IMR-90 (cell line): Measurements from ENCODE around the gene FLNA. TPM values are rescaled to one million over a fixed set of nuclear protein-coding genes. Genes with fewer than 3 reads are reported as not detected.

Source experiments
- ATAC-seq: fragments of 200-7000 bp; cut with Tn5 transposase; 2 replicates; pipeline ENCODE4 v1.9.1; 2020; ENCODE audit warnings: low read depth, mild to moderate bottlenecking, moderate library complexity
- BruUV-seq: library from RNA; stranded (reverse); fragments of 400-500 nt; replicated peaks from 2 replicates; lab custom pipeline; 2021; lab: Mats Ljungman, UMichigan
- CTCF ChIA-PET: fragments of 300-600 bp; formaldehyde crosslinking; extraction: SDS; loops from one replicate; lab custom pipeline; 2021; ENCODE audit warnings: antibody characterized with exemption; lab: Yijun Ruan, JAX
- POLR2A ChIA-PET: fragments of 300-600 bp; sonication (Branson Sonifier 250); formaldehyde crosslinking; loops from one replicate; lab custom pipeline; 2022; ENCODE audit warnings: antibody characterized with exemption; ENCODE audit not compliant: unreplicated experiment; lab: Charles Lee
- DNase-seq: peaks from one replicate; pipeline ENCODE4 v3.0.0; 2013
- H2AFZ ChIP-seq: replicated peaks from 2 replicates; pipeline ENCODE3; 2013; ENCODE audit warnings: low read length, mild to moderate bottlenecking; ENCODE audit not compliant: poor library complexity
- H2AK5ac ChIP-seq: 2 replicates; pipeline ENCODE4 v1.6.1; 2013; ENCODE audit warnings: low read depth, low read length, inconsistent platforms
- H2AK9ac ChIP-seq: replicated peaks from 2 replicates; pipeline ENCODE3; 2013; ENCODE audit warnings: mild to moderate bottlenecking, low read depth, low read length, moderate library complexity; ENCODE audit not compliant: poor library complexity
- H2BK120ac ChIP-seq: 2 replicates; pipeline ENCODE4 v1.6.1; 2013; ENCODE audit warnings: low read depth, low read length, inconsistent platforms
- H2BK15ac ChIP-seq: 3 replicates; pipeline ENCODE4 v1.6.1; 2013; ENCODE audit warnings: low read depth, low read length, inconsistent platforms
- H2BK20ac ChIP-seq: 2 replicates; pipeline ENCODE4 v1.6.1; 2013; ENCODE audit warnings: low read depth, mild to moderate bottlenecking, inconsistent platforms, low read length, moderate library complexity
- H2BK5ac ChIP-seq: 2 replicates; pipeline ENCODE4 v1.6.1; 2013; ENCODE audit warnings: mild to moderate bottlenecking, low read depth, low read length, inconsistent platforms; ENCODE audit not compliant: poor library complexity, severe bottlenecking
- H3K14ac ChIP-seq: replicated peaks from 2 replicates; pipeline ENCODE4 v1.6.1; 2013; ENCODE audit warnings: low read depth, low read length, inconsistent platforms
- H3K18ac ChIP-seq: 2 replicates; pipeline ENCODE4 v1.6.1; 2013; ENCODE audit warnings: low read depth, low read length, control low read depth
- H3K23ac ChIP-seq: 2 replicates; pipeline ENCODE4 v1.6.1; 2013; ENCODE audit warnings: low read depth, low read length, inconsistent platforms
- H3K27ac ChIP-seq: 2 replicates; pipeline ENCODE4 v1.5.1; 2013; ENCODE audit warnings: mild to moderate bottlenecking, control low read depth, low read length; ENCODE audit not compliant: insufficient read depth
- H3K27me3 ChIP-seq: 2 replicates; pipeline ENCODE4 v1.6.1; 2013; ENCODE audit warnings: low read length; ENCODE audit not compliant: control insufficient read depth, insufficient read depth
- H3K36me3 ChIP-seq: 2 replicates; pipeline ENCODE4 v1.6.1; 2013; ENCODE audit warnings: low read length, mixed read lengths; ENCODE audit not compliant: control insufficient read depth, insufficient read depth
- H3K4ac ChIP-seq: 2 replicates; pipeline ENCODE4 v1.6.1; 2013; ENCODE audit warnings: low read depth, low read length, inconsistent platforms
- H3K4me1 ChIP-seq: 2 replicates; pipeline ENCODE4 v1.6.1; 2013; ENCODE audit warnings: low read length, mixed read lengths; ENCODE audit not compliant: control insufficient read depth, insufficient read depth
- H3K4me2 ChIP-seq: 2 replicates; pipeline ENCODE4 v1.6.1; 2013; ENCODE audit warnings: low read depth, mild to moderate bottlenecking, control low read depth, low read length, moderate library complexity
- H3K4me3 ChIP-seq: 2 replicates; pipeline ENCODE4 v1.5.1; 2013; ENCODE audit warnings: low read depth, mild to moderate bottlenecking, control low read depth, low read length, moderate library complexity; ENCODE audit not compliant: insufficient read depth
- H3K56ac ChIP-seq: 2 replicates; pipeline ENCODE4 v1.6.1; 2013; ENCODE audit warnings: low read length, inconsistent platforms; ENCODE audit not compliant: insufficient read depth; ENCODE audit errors: extremely low read depth
- H3K79me1 ChIP-seq, 2 experiments: 2 replicates each; pipeline ENCODE4 v1.6.1; 2013; ENCODE audit warnings: low read length in 2 of 2, inconsistent platforms in 1 of 2, low read depth in 1 of 2
- H3K9ac ChIP-seq: 2 replicates; pipeline ENCODE4 v1.6.1; 2013; ENCODE audit warnings: low read depth, low read length, control low read depth
- H3K9me1 ChIP-seq: 2 replicates; pipeline ENCODE4 v1.6.1; 2013; ENCODE audit warnings: low read length, inconsistent platforms; ENCODE audit not compliant: insufficient read depth
- H3K9me3 ChIP-seq: 2 replicates; pipeline ENCODE4 v1.6.1; 2013; ENCODE audit warnings: low read length; ENCODE audit not compliant: control insufficient read depth, insufficient read depth
- H4K20me1 ChIP-seq: 2 replicates; pipeline ENCODE4 v1.6.1; 2013; ENCODE audit warnings: low read length, inconsistent platforms; ENCODE audit not compliant: insufficient read depth
- H4K5ac ChIP-seq: 2 replicates; pipeline ENCODE4 v1.6.1; 2013; ENCODE audit warnings: mild to moderate bottlenecking, low read depth, low read length, control low read depth
- H4K8ac ChIP-seq, 2 experiments: 2 replicates each; pipeline ENCODE4 v1.6.1; 2013; ENCODE audit warnings: low read depth in 2 of 2, low read length in 2 of 2, control low read depth in 1 of 2, inconsistent platforms in 1 of 2
- H4K91ac ChIP-seq: 2 replicates; pipeline ENCODE4 v1.6.1; 2013; ENCODE audit warnings: low read depth, low read length, inconsistent platforms; ENCODE audit not compliant: insufficient read depth
- BHLHE40 ChIP-seq: fragments of 150-350 bp; IDR thresholded peaks from 2 replicates; pipeline ENCODE4 v1.6.1; 2016; ENCODE audit warnings: mild to moderate bottlenecking, low read depth, low read length
- WGBS, 2 experiments: methylation state at CpG; one replicate each; pipeline versions ENCODE4 v1.1.5 to v1.1.7; 2013; ENCODE audit warnings: missing lambda C conversion rate in 2 of 2; ENCODE audit not compliant: insufficient read length in 1 of 2; ENCODE audit errors: extremely low coverage in 2 of 2; 5-methylcytosine and 5-hydroxymethylcytosine counted together
- dilution Hi-C: fragments of 300-500 bp; cut with HindIII; formaldehyde crosslinking; loops from one replicate; pipeline ENCODE4 v1.14.3; 2018; ENCODE audit warnings: low sequenced_read_pairs; ENCODE audit not compliant: unreplicated experiment
- in situ Hi-C: fragments of 300-500 bp; cut with MboI; formaldehyde crosslinking; loops from 3 replicates; pipeline ENCODE4 v1.14.3; 2019; ENCODE audit warnings: low sequenced_read_pairs, inconsistent platforms, mixed read lengths
- intact Hi-C: fragments of 100-400 bp; cut with micrococcal nuclease; formaldehyde crosslinking; loops from 2 replicates; pipeline ENCODE4 v1.10.0; 2022
- polyA plus RNA-seq, 3 experiments: library from polyadenylated mRNA; depleted of rRNA; stranded (reverse); fragments of >200 nt; gene quantifications; 2 replicates each; pipeline ENCODE4 v1.2.3, GENCODE V29; 2012; ENCODE audit warnings: low replicate concordance in 1 of 3
- total RNA-seq: library from RNA; depleted of rRNA; stranded (reverse); fragments of >200 nt; gene quantifications from 2 replicates; pipeline ENCODE4 v1.2.3, GENCODE V29; 2012
- TF ChIP-seq, protein P1 (sequence below): fragments of 150-350 bp; IDR thresholded peaks from 2 replicates; pipeline ENCODE4 v1.6.1; 2017; ENCODE audit warnings: mild to moderate bottlenecking, antibody characterized with exemption, low read length, low read depth

The FLNA gene
- total and polyA plus RNA-seq, 2 of the 4 experiments (the other 2 are of a cell fraction) = 1,356 to 1,357 TPM

DNA sequence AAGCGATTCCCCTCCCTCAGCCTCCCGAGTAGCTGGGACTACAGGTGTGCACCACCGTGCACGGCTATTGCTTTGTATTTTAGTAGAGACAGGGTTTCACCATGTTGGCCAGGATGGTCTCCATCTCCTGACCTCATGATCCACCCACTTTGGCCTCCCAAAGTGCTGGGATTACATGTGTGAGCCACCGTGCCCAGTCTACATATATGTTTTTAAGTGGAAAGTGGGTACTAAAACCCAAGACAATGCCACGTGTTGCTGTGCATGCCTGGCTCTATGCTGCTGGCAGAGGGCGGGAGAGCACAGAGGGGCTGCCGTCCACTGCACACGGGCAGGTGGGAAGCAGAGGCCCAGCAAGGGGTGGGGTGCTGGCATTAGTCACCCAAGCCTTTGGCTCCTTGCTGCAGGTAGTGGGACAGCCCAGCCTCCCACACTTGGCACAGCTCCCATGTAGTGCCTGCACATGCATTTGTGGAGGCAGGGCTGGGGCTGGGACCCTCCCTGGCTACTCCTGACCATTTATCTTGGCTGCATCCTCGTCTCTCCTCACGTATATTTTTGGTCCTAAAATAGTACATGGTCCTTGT is 8.1 kb upstream of the FLNA start:
- peak overlapping the region; percentile 78 for H2AK9ac ChIP-seq
- intact Hi-C loops (no loop called here), in situ Hi-C loops (no loop called here), dilution Hi-C loops (no loop called here)
- H2BK15ac ChIP-seq = no peak overlapping the region
- TF ChIP-seq, protein P1, sequence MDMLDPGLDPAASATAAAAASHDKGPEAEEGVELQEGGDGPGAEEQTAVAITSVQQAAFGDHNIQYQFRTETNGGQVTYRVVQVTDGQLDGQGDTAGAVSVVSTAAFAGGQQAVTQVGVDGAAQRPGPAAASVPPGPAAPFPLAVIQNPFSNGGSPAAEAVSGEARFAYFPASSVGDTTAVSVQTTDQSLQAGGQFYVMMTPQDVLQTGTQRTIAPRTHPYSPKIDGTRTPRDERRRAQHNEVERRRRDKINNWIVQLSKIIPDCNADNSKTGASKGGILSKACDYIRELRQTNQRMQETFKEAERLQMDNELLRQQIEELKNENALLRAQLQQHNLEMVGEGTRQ = no peak
- no peak for TF ChIP-seq BHLHE40
- H3K9me1 ChIP-seq = no peaks in the 10 kb centered on the region
- H4K20me1 ChIP-seq = peaks cover 17% of the 10 kb centered on the region
- no peak overlapping the region for H4K91ac ChIP-seq
- 70% methylated on average over 2 of the region's 11 CpGs; no CpG with 5 or more reads in 1 of the 2 experiments for WGBS, 2 experiments
- no peak overlapping the region for H3K27ac ChIP-seq
- H3K79me1 ChIP-seq = peaks cover 0 to 19% of the 10 kb centered on the region in 2 experiments; a peak in 2 of 4 replicates
- DNase-seq (no peak), ATAC-seq (no peak)
- no peak overlapping the region for H2AK5ac ChIP-seq
- H3K36me3 ChIP-seq = peaks cover 11% of the 10 kb centered on the region; the same call in 1 of the 2 replicates
- H3K4me2 ChIP-seq = no peak overlapping the region
- no peak overlapping the region for H3K56ac ChIP-seq
- H3K9me3 ChIP-seq = no peaks in the 10 kb centered on the region
- BruUV-seq = no TSS peak
- no peak overlapping the region for H2BK5ac ChIP-seq
- no peak overlapping the region for H3K14ac ChIP-seq
- no peak overlapping the region for H4K8ac ChIP-seq
- H2BK20ac ChIP-seq = no peak overlapping the region
- no peak overlapping the region for H2BK120ac ChIP-seq
- POLR2A ChIA-PET = interaction anchor here (1.3 kb wide), 1 partner anchor 9 kb away, joined by 4 read pairs; no protein-coding TSS in a partner anchor
- H3K4ac ChIP-seq = no peak overlapping the region
- no peak overlapping the region for H2AFZ ChIP-seq
- CTCF ChIA-PET = interaction anchor here (1.6 kb wide), 1 partner anchor 10 kb away, joined by 4 read pairs; no protein-coding TSS in a partner anchor
- no peak overlapping the region for H4K5ac ChIP-seq
- H3K18ac ChIP-seq = no peak overlapping the region
- H3K27me3 ChIP-seq = no peaks in the 10 kb centered on the region
- H3K23ac ChIP-seq = no peak overlapping the region
- H3K4me1 ChIP-seq = peaks cover 2% of the 10 kb centered on the region; the same call in 1 of the 2 replicates
- H3K4me3 ChIP-seq = no peak overlapping the region
- H3K9ac ChIP-seq = no peak overlapping the region
